Subcutaneous abdominal adipose tissue (tissue), 5 donors: ENCODE results near the gene RASL12.

Experiments used
- H3K27ac ChIP-seq: one replicate; pipeline ENCODE4 v1.7.0; 2013; ENCODE audit warnings: low read depth, mild to moderate bottlenecking, inconsistent platforms, low read length, moderate library complexity
- H3K27me3 ChIP-seq, 5 donors: one replicate each; pipeline ENCODE4 v1.7.0; 2013; ENCODE audit warnings: low read length in 5 of 5, inconsistent platforms in 1 of 5; ENCODE audit not compliant: control insufficient read depth in 5 of 5, insufficient read depth in 4 of 5
- H3K36me3 ChIP-seq, 5 donors: one replicate each; pipeline ENCODE4 v1.7.0; 2013; ENCODE audit warnings: low read length in 5 of 5; ENCODE audit not compliant: control insufficient read depth in 5 of 5, insufficient read depth in 5 of 5
- H3K4me1 ChIP-seq, 5 donors: one replicate each; pipeline ENCODE4 v1.7.0; 2013; ENCODE audit warnings: low read length in 5 of 5, mild to moderate bottlenecking in 3 of 5, moderate library complexity in 1 of 5; ENCODE audit not compliant: control insufficient read depth in 5 of 5, insufficient read depth in 5 of 5
- H3K4me3 ChIP-seq, 5 donors: one replicate each; pipeline ENCODE4 v1.7.0; 2013; ENCODE audit warnings: low read length in 5 of 5, low read depth in 1 of 5
- H3K9ac ChIP-seq, 5 donors: one replicate each; pipeline ENCODE4 v1.7.0; 2013; ENCODE audit warnings: low read length in 5 of 5, mild to moderate bottlenecking in 4 of 5, moderate library complexity in 3 of 5
- H3K9me3 ChIP-seq, 5 donors: one replicate each; pipeline ENCODE4 v1.7.0; 2013; ENCODE audit warnings: low read length in 5 of 5; ENCODE audit not compliant: control insufficient read depth in 5 of 5
- donor health status: healthy.
- donor health status: healthy.
- donor health status: healthy.
- donor health status: healthy.
- donor health status: healthy.

The RASL12 gene, protein sequence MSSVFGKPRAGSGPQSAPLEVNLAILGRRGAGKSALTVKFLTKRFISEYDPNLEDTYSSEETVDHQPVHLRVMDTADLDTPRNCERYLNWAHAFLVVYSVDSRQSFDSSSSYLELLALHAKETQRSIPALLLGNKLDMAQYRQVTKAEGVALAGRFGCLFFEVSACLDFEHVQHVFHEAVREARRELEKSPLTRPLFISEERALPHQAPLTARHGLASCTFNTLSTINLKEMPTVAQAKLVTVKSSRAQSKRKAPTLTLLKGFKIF

DNA sequence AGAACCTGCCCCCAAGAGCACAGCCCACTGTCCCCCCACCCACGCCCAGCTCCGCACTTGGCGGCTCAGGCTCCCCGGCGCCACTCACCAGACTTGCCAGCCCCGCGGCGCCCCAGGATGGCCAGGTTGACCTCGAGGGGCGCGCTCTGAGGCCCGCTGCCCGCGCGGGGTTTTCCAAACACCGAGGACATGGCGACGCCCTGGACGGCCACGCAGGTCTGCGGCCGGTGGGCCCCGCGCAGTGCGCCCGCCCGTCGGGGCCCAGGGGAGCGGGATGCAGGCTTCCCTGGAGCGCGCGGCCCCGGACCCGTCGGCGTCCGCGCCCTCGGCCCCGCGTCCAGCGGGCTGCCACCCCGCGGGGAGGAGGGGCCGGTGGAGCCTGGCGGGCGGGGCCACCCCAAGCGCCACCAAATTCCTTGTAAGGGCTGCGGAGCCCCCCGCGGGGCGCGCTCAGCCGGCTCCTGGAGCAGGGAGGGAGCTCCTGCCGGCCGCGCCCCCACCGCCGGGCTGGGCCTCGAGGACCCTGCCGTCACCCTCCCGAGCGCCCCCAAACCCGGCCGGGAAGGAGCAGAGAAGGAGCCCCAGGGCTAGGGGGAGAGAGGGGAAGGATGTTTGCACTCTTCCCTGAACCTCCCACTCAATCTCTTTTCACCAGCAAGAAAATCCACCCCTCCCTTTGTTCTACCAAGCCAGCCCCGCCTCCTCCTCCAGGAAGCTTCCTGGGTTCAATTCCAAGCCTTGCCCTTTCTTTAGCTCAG is at the start of gene RASL12:
Gene RASL12 (minus strand): TSS at position 347 of the 758 bp plus-strand sequence. CDS start 156 bp downstream, at position 191.
- peaks cover 4 to 48% (median 37%) of the 10 kb centered on the region in 5 donors for H3K4me1 ChIP-seq
- peak within 1 kb of the TSS; percentile 46 for H3K27ac ChIP-seq
- H3K27me3 ChIP-seq, result peaks cover 10 to 20% (median 14%) of the 10 kb centered on the region in 5 donors
- peak within 1 kb of the TSS; percentile 35 to 68 (median 61) for H3K4me3 ChIP-seq
- peak within 1 kb of the TSS in 1 of 5 donors; percentile 4 for H3K9ac ChIP-seq
- no peaks in the 10 kb centered on the region for H3K36me3 ChIP-seq
- no peaks in the 10 kb centered on the region for H3K9me3 ChIP-seq

DNA sequence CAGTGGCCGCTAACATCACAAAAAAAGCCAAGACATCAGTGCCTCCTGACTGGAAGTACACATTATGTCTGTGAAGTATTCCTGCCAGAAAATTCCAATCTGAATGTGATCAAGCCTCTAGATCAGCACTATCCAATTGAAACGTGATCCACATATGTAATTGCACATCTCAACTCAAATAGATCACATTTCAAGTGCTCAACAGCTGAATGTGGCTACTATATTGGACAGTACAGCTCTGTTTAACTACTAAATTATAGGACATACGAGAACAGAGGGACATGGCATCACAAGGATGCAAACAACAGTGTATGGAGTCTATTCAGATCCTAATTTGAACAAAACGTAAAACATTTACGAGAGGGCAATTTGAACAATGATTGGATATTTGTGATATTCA is 47.8 kb upstream of the RASL12 start:
- H3K36me3 ChIP-seq, result peaks cover 49 to 81% (median 60%) of the 10 kb centered on the region in 5 donors
- H3K27me3 ChIP-seq, result no peaks in the 10 kb centered on the region

GRCh38 chr15:65115086-65115485 is 47.3 kb upstream of the RASL12 start, which contains the start of gene UBAP1L:
TSS of gene UBAP1L (minus strand) at chr15:65115200. CDS start at chr15:65106215, 8,985 bp downstream.
- Histone ChIP-seq H3K27me3 (no peaks in the 10 kb centered on the region), H3K4me1 (no peaks in the 10 kb centered on the region), H3K27ac (no peak within 1 kb of the TSS), H3K4me3 (no peak within 1 kb of the TSS), H3K9me3 (no peaks in the 10 kb centered on the region), H3K36me3 (peaks cover 49 to 81% (median 60%) of the 10 kb centered on the region in 5 donors), H3K9ac (no peak within 1 kb of the TSS)

More for the DNA sequence above, 47.8 kb upstream of the RASL12 start:
- H3K9ac ChIP-seq, result no peak overlapping the region
- no peaks in the 10 kb centered on the region for H3K4me1 ChIP-seq
- H3K4me3 ChIP-seq, result no peak overlapping the region
- no peak overlapping the region for H3K27ac ChIP-seq
- H3K9me3 ChIP-seq, result no peaks in the 10 kb centered on the region

DNA sequence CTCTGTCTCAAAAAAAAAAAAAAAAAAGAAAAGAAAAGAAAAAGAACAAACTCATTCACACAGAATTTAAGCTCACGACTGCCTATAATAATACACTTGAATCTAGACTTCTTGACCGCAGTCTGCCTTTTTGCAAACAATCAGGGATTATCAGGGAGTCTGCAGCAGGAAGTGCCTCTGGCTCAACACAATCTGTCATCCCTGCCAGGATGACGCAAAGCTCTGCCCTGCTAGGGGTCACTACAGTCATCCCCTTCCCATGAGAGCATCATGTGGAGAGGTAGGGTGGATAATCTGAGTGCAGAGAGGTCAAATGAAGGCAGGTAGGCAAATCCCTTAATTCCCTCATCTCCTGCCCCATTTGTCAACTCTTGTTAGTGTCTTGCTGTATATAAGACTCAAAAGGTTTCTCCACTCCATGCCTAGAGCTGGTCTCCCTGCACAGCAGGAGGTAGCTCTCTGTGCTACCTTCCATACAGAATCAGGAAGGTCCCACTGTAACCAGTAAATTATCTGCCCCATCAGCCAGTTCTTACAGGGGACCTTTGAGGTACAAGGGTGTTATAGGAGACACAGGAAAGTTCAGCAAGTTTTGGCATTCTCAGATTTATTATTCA is 43.0 kb upstream of the RASL12 start:
- Histone ChIP-seq H3K9ac (no peak overlapping the region), H3K36me3 (peaks cover 22 to 54% (median 30%) of the 10 kb centered on the region in 5 donors), H3K9me3 (no peaks in the 10 kb centered on the region), H3K27ac (no peak overlapping the region), H3K27me3 (no peaks in the 10 kb centered on the region), H3K4me1 (no peaks in the 10 kb centered on the region), H3K4me3 (no peak overlapping the region)

DNA sequence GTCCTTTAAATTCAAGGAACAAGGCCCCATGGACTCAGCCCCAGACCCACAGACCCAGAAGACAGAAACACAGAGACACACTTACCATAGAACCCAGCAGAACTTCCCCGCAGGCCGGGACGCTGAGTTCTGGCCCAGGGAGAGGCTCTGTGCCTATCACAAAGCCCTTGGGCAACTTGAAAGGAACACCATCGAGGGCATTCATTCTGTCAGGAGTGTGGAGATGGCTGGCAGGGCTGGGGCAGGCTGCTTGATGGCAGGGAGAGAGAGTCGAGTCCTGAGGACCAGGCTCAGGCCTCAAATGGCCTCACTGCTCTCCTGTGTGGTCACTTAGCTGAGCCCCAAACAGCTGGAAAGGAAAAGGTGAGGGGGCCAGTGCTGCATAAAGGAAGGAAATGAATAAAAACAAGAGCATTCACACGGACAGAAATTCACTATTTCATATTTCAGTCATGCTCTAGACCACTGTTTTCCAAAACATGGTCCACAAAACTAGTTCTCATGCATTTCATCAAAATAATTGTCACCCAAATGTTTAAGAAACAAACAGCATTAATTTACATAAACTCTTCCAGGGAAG is 38.3 kb upstream of the RASL12 start:
- Histone ChIP-seq H3K27me3 (no peaks in the 10 kb centered on the region), H3K4me3 (no peak overlapping the region)

GRCh38 chr15:65105038-65105437 is 37.2 kb upstream of the RASL12 start:
- H3K27me3 ChIP-seq, result no peaks in the 10 kb centered on the region
- no peak overlapping the region for H3K4me3 ChIP-seq
- no peak overlapping the region for H3K27ac ChIP-seq
- H3K9me3 ChIP-seq, result no peaks in the 10 kb centered on the region
- no peak overlapping the region for H3K9ac ChIP-seq
- peaks cover 0 to 44% (median 28%) of the 10 kb centered on the region in 5 donors for H3K36me3 ChIP-seq
- H3K4me1 ChIP-seq, result peaks cover 0 to 5% (median 0%) of the 10 kb centered on the region in 5 donors

More for the DNA sequence above, 38.3 kb upstream of the RASL12 start:
- peaks cover 3 to 39% (median 22%) of the 10 kb centered on the region in 5 donors for H3K36me3 ChIP-seq
- no peak overlapping the region for H3K27ac ChIP-seq
- H3K9ac ChIP-seq, result no peak overlapping the region
- H3K9me3 ChIP-seq, result no peaks in the 10 kb centered on the region
- peaks cover 0 to 5% (median 0%) of the 10 kb centered on the region in 5 donors for H3K4me1 ChIP-seq

DNA sequence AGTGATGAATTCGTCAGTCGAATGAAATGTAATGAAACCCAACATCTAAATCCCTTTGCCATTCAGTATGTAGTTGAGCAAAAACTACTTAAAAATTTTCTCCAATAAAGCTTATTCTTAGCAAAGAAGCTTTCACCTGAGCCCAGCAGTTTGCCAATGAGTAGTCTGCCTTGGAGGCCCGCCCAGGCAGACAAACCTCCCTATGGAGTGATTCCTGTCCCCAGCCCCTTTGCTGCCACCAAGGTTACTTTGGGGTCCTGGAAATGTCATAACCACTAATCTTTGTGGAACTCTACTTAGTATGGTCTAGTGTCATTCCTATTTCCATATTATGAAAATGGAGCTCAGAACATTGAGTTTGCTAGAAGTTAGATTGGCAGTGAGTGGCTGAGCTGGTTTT is 35.1 kb upstream of the RASL12 start:
- no peak overlapping the region for H3K27ac ChIP-seq
- no peaks in the 10 kb centered on the region for H3K9me3 ChIP-seq
- no peaks in the 10 kb centered on the region for H3K27me3 ChIP-seq
- H3K9ac ChIP-seq, result no peak overlapping the region
- peaks cover 0 to 5% (median 0%) of the 10 kb centered on the region in 5 donors for H3K4me1 ChIP-seq
- H3K36me3 ChIP-seq, result peaks cover 8 to 64% (median 48%) of the 10 kb centered on the region in 5 donors
- H3K4me3 ChIP-seq, result no peak overlapping the region

DNA sequence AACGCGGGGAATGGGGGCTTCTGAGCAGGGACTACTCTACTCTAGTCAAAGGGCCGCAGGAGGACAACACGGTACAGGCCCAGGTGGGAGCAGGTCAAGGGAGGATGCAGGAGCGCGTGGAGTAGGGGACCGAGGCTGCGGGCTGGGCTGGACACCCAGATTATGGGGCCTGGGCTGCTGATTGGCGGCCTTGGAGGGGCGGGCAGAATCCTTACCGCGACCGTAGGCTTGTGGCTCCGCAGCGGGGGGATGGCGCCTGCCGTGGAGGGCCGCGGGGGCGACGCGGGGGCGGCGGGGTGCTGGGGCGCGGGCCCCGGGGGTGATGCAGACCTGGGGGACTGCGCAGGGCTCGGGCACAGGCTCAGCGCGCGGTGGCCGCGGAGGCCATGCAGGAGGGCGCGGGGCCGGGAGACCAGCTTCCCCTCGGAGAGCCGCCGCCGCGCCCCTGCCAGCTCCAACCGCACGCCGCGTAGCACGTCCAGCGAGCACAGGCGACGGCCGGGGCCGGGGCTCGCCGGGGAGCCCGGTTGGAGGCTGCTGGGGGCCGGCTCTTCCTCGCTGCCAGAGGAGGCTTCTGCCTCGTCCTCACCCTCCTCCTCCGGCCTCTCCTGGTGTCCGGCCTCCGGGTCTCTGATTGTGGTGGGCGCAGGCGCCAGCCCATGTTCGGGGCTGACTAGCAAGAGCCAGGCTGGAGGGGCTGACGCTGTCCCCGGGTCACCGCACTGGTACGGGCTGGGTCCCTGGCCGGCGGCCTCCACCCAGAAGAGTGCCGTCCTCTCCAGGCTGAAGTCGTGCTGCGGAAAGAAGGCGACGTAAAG is 34.3 kb upstream of the RASL12 start:
- Histone ChIP-seq H3K27ac (no peak overlapping the region), H3K36me3 (peaks cover 8 to 72% (median 55%) of the 10 kb centered on the region in 5 donors), H3K27me3 (no peaks in the 10 kb centered on the region), H3K9me3 (no peaks in the 10 kb centered on the region), H3K4me1 (peaks cover 0 to 5% (median 0%) of the 10 kb centered on the region in 5 donors), H3K9ac (no peak overlapping the region), H3K4me3 (no peak overlapping the region)

DNA sequence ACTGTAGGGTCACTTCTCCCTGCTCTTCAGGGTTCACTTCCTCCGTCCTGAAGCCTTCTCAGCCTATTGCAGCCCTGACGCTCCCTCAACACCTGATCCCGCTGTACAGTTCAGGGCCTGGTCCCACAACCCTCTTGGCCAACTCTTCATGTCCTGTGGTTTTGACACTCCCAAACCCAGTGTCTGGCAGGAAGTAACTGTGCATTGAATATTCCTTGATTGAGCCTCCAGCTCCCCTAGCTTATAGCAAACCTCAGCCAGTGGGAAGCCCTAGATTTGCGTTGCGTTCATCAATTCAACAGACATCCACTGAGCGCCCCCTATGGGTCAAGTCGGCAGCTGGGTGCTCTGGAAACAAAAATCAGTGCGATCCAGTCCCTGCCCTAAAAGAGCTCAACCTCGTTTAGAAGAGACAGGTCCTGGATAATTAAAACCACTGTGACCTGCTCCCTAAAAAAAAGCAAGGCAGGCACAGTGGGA is 33.7 kb upstream of the RASL12 start:
- H3K9ac ChIP-seq, result no peak overlapping the region

More for the DNA sequence above, 33.7 kb upstream of the RASL12 start:
- Histone ChIP-seq H3K9me3 (no peaks in the 10 kb centered on the region), H3K4me3 (no peak overlapping the region), H3K4me1 (peaks cover 0 to 5% (median 0%) of the 10 kb centered on the region in 5 donors), H3K27me3 (no peaks in the 10 kb centered on the region), H3K36me3 (peaks cover 8 to 78% (median 57%) of the 10 kb centered on the region in 5 donors), H3K27ac (no peak overlapping the region)
